Keratinocyte (primary cell): ENCODE results near the gene KRTAP4-9. TPM values are rescaled to one million over a fixed set of nuclear protein-coding genes. Genes with fewer than 3 reads are reported as not detected.

Experiments
- DNase-seq: peaks from one replicate; pipeline ENCODE4 v3.0.0-alpha.2; 2011; ENCODE audit warnings: low read depth, missing footprints, low spot score
- FAIRE-seq: peaks from 2 replicates; lab custom pipeline; 2011; peaks lifted over from hg19 to GRCh38; lab: Jason Lieb, UNC
- H2AFZ ChIP-seq: 2 replicates; pipeline ENCODE4 v1.6.0; 2012; ENCODE audit warnings: low read length, control low read depth, inconsistent platforms; ENCODE audit not compliant: control insufficient read depth
- H3K27ac ChIP-seq: 2 replicates; pipeline ENCODE4 v1.5.1; 2011; ENCODE audit warnings: low read length; ENCODE audit not compliant: control insufficient read depth, insufficient read depth
- H3K27me3 ChIP-seq: 3 replicates; pipeline ENCODE4 v1.6.0; 2011; ENCODE audit warnings: low read length; ENCODE audit not compliant: control insufficient read depth, insufficient read depth; ENCODE audit errors: extremely low read depth
- H3K36me3 ChIP-seq, 2 experiments: 2 replicates in 1 of 2; 3 replicates in 1 of 2; pipeline ENCODE4 v1.5.1; 2011; ENCODE audit warnings: low read length in 2 of 2, mild to moderate bottlenecking in 1 of 2; ENCODE audit not compliant: control insufficient read depth in 2 of 2, insufficient read depth in 2 of 2; ENCODE audit errors: extremely low read depth in 1 of 2
- H3K4me1 ChIP-seq: 3 replicates; pipeline ENCODE4 v1.5.1; 2011; ENCODE audit warnings: low read length; ENCODE audit not compliant: control insufficient read depth, insufficient read depth; ENCODE audit errors: extremely low read depth
- H3K4me2 ChIP-seq: 3 replicates; pipeline ENCODE4 v1.6.0; 2011; ENCODE audit warnings: low read depth, low read length; ENCODE audit not compliant: control insufficient read depth, insufficient read depth; ENCODE audit errors: extremely low read depth
- H3K4me3 ChIP-seq, 3 experiments: fragments of 200-600 bp in 1 of 3; sonication (generic) in 1 of 3; 2 replicates in 2 of 3; 3 replicates in 1 of 3; pipeline ENCODE4 v1.5.1; 2011 to 2016; ENCODE audit warnings: low read length in 3 of 3, mild to moderate bottlenecking in 3 of 3, control low read depth in 2 of 3, inconsistent platforms in 1 of 3, low read depth in 1 of 3, mixed read lengths in 1 of 3, mixed run types in 1 of 3, moderate library complexity in 1 of 3; ENCODE audit not compliant: control insufficient read depth in 2 of 3, insufficient read depth in 2 of 3; ENCODE audit errors: extremely low read depth in 1 of 3
- H3K79me2 ChIP-seq: 2 replicates; pipeline ENCODE4 v1.6.0; 2012; ENCODE audit warnings: low read length; ENCODE audit not compliant: control insufficient read depth, insufficient read depth
- H3K9ac ChIP-seq: 3 replicates; pipeline ENCODE4 v1.6.0; 2011; ENCODE audit warnings: low read length; ENCODE audit not compliant: control insufficient read depth, insufficient read depth; ENCODE audit errors: extremely low read depth
- H3K9me1 ChIP-seq: 3 replicates; pipeline ENCODE4 v1.6.0; 2011; ENCODE audit warnings: low read length; ENCODE audit not compliant: control insufficient read depth, insufficient read depth; ENCODE audit errors: extremely low read depth
- H3K9me3 ChIP-seq: 2 replicates; pipeline ENCODE4 v1.5.1; 2012; ENCODE audit warnings: low read depth, low read length; ENCODE audit not compliant: control insufficient read depth
- H4K20me1 ChIP-seq: 3 replicates; pipeline ENCODE4 v1.6.0; 2011; ENCODE audit warnings: low read length; ENCODE audit not compliant: control insufficient read depth, insufficient read depth; ENCODE audit errors: extremely low read depth
- CTCF ChIP-seq, 3 experiments: IDR thresholded peaks in 1 of 3; conservative IDR thresholded peaks in 1 of 3; optimal IDR thresholded peaks in 1 of 3; 2 replicates in 2 of 3; 3 replicates in 1 of 3; pipeline versions ENCODE3 to v1.5.1; 2011; ENCODE audit warnings: low read length in 3 of 3, mild to moderate bottlenecking in 3 of 3, moderate library complexity in 2 of 3, control low read depth in 1 of 3, inconsistent platforms in 1 of 3; ENCODE audit not compliant: insufficient read depth in 2 of 3; ENCODE audit errors: extremely low read depth in 1 of 3
- EZH2 ChIP-seq: IDR thresholded peaks from one replicate; pipeline ENCODE4 v1.6.1; 2012; ENCODE audit warnings: inconsistent platforms, mild to moderate bottlenecking, low read length, moderate library complexity
- dilution Hi-C: fragments of 300-500 bp; cut with MboI; formaldehyde crosslinking; loops from one replicate; pipeline ENCODE4 v1.7.0; 2020; ENCODE audit warnings: low sequenced_read_pairs; ENCODE audit not compliant: extremely low pct_ligation_motif_present
- polyA plus RNA-seq, 5 experiments: library from polyadenylated mRNA; depleted of rRNA in 3 of 5; stranded (reverse) in 3 of 5; stranded (forward) in 1 of 5; unstranded in 1 of 5; fragments of >200 nt; gene quantifications; 1 replicate in 1 of 5; 2 replicates in 3 of 5; 3 replicates in 1 of 5; pipeline versions ENCODE4 v1.2.1 to v1.2.3, GENCODE V29; 2011 to 2012; ENCODE audit warnings: missing spikeins in 2 of 5, low read depth in 1 of 5, low replicate concordance in 1 of 5

KRTAP4-9 gene
- polyA plus RNA-seq, 1 donor (not counting 4 experiments of a cell fraction or from before 2014, with no cell fraction given): not detected

DNA sequence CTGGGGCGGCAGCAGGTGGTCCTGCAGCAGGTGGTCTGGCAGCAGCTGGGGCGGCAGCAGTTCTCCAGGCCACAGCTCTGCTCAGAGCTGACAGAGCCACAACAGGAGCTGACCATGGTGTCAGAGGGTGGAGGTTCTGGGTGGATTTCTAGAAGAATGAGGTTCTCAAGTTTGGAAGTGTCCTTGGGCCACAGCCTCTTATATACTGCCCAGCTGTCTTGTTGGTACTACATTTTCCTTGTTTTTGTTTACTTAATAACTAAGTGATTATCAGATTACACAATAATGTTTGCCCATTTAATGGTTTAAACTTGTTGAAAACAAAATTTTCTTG, 44.4 kb downstream of the KRTAP4-9 start, which contains the start of gene KRTAP4-5:
KRTAP4-5 (minus strand) TSS at position 174 of the 334 bp plus-strand sequence; CDS start at position 116, 58 bp downstream.
- dilution Hi-C loops: no loop called here

GRCh38 chr17:41150026-41150425, 44.8 kb downstream of the KRTAP4-9 start:
- H3K27ac ChIP-seq: no peak overlapping the region
- no peaks in the 10 kb centered on the region for H3K9me3 ChIP-seq
- no peak overlapping the region for H3K4me3 ChIP-seq
- no peaks in the 10 kb centered on the region for H3K9me1 ChIP-seq
- H3K79me2 ChIP-seq: no peaks in the 10 kb centered on the region
- dilution Hi-C loops: no loop called here
- FAIRE-seq (no peak), DNase-seq (no peak)
- no peak overlapping the region for H3K4me2 ChIP-seq
- H3K9ac ChIP-seq: no peak overlapping the region
- no peak overlapping the region for H2AFZ ChIP-seq
- no peaks in the 10 kb centered on the region for H3K27me3 ChIP-seq
- no peaks in the 10 kb centered on the region for H4K20me1 ChIP-seq
- no peaks in the 10 kb centered on the region for H3K4me1 ChIP-seq
- TF ChIP-seq CTCF (optimal IDR thresholded peaks at IDR 0.05 in 1 of 3, IDR thresholded peaks at IDR 0.05 in 1 of 3, conservative IDR thresholded peaks at IDR 0.05 in 1 of 3; ENCODE audit: extremely low read depth in 1 of 3, insufficient read depth in 2 of 3, low read length in 3 of 3): no peak
- TF ChIP-seq EZH2: no peak
- no peaks in the 10 kb centered on the region for H3K36me3 ChIP-seq

More for the DNA sequence above, 44.4 kb downstream of the KRTAP4-9 start, which contains the start of gene KRTAP4-5:
- no peak for FAIRE-seq
- TF ChIP-seq EZH2 (no peak), CTCF (optimal IDR thresholded peaks at IDR 0.05 in 1 of 3, IDR thresholded peaks at IDR 0.05 in 1 of 3, conservative IDR thresholded peaks at IDR 0.05 in 1 of 3; ENCODE audit: extremely low read depth in 1 of 3, insufficient read depth in 2 of 3, low read length in 3 of 3) (no peak)
- DNase-seq: no peak
- H3K4me3 ChIP-seq: no peak within 1 kb of the TSS
- H3K4me2 ChIP-seq: no peak within 1 kb of the TSS
- no peaks in the 10 kb centered on the region for H3K4me1 ChIP-seq
- H2AFZ ChIP-seq: no peak within 1 kb of the TSS
- no peaks in the 10 kb centered on the region for H3K9me3 ChIP-seq
- no peaks in the 10 kb centered on the region for H3K9me1 ChIP-seq
- no peaks in the 10 kb centered on the region for H4K20me1 ChIP-seq
- no peaks in the 10 kb centered on the region for H3K36me3 ChIP-seq
- no peaks in the 10 kb centered on the region for H3K79me2 ChIP-seq
- no peaks in the 10 kb centered on the region for H3K27me3 ChIP-seq
- H3K27ac ChIP-seq: no peak within 1 kb of the TSS
- no peak within 1 kb of the TSS for H3K9ac ChIP-seq
